HG03571 (cell line): Measurements from ENCODE around the gene TMEM132D.

Source experiments
- ATAC-seq: cut with Tn5 transposase; IDR thresholded peaks from one replicate; pipeline ENCODE4 v1.9.1; 2021; ENCODE audit not compliant: unreplicated experiment

The TMEM132D gene

GRCh38 chr12:129379076-129379804 lies 524.6 kb downstream of the TMEM132D start:
- no peak for ATAC-seq

DNA sequence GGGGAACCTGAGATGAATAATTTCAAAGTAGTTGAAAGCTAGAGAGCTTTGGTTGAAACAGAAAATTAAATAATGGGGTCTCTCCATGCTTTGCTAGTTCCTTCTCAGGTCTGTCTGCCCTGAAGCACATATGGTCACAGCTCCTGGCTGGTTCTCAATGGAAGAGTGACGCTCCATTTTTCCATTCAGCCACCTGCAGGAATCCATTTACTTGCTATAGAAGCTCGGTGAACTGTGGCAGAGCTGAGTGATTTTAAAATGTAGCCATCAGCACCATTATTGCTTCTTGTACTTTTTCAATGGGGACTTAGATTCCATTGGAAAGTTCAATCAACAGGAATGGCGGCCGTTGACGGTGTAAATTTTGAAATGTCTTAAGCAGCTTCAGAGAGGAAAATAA lies 525.3 kb downstream of the TMEM132D start:
- no peak for ATAC-seq

GRCh38 chr12:129373746-129374145 lies 530.1 kb downstream of the TMEM132D start:
- no peak for ATAC-seq

GRCh38 chr12:129372876-129373275 lies 530.9 kb downstream of the TMEM132D start:
- no peak for ATAC-seq

- ATAC-seq, result no peak
Observed at GRCh38 chr12:129372348-129372747, 531.5 kb downstream of the TMEM132D start.

DNA sequence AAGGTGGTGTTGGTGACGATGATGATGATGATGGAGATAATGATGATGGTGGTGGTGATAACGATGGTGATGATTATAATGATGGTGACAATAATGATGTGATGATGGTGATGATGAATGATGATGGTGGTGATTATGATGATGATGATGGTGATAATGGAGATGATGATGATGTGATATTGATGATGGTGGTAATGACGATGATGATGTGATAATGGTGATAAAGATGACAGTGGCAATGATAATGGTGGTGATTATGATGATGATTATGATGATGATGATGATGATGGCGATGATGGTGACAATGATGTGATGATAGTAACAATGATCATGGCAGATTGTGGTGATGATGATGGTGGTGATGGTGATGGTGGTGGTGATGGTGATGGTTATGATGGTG lies 532.6 kb downstream of the TMEM132D start:
- ATAC-seq, result no peak

GRCh38 chr12:129366656-129367055 lies 537.2 kb downstream of the TMEM132D start:
- ATAC-seq, result no peak

DNA sequence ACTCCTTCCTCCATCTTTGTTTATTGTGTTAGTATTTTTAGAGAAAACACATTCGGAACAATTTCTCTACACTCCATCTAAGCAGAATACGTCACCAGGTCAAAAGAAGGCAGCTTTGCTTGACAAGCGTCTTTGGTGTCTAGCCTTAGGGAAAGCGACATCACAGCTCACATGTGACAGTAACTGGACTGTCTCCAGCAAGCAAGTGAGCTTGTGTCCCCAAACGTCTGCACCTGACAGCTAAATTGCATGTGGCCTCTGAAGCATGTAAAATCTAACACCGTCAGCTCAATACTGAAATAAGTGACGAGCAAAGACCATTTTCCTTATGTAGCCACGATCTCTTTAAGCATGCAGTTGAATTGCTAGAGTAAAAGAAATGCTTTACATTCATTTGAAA lies 540.8 kb downstream of the TMEM132D start:
- ATAC-seq, result no peak

- ATAC-seq, result no peak
Observed at GRCh38 chr12:129357233-129357632, 546.6 kb downstream of the TMEM132D start.

GRCh38 chr12:129351481-129351880 lies 552.3 kb downstream of the TMEM132D start:
- no peak for ATAC-seq

- ATAC-seq, result no peak
Observed at GRCh38 chr12:129339336-129339735, 564.5 kb downstream of the TMEM132D start.

DNA sequence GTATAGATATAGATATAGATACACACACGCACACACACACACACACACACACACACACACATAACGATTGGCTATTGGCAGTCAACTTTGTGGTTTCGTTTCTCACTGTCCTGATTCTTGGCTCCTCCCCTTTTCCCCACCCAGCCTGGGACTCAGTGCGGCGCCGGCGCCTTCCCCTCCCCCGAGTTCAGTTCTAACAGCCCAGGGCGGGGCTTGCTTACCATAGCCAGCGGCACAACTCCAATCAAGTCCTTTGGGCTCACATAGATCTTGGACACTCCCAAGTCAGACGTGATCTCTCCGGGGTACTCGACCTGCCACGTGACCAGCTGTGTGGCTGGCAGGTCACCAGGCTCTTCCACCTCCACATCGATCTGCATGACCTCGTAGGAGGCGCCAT lies 566.4 kb downstream of the TMEM132D start:
- no peak for ATAC-seq

DNA sequence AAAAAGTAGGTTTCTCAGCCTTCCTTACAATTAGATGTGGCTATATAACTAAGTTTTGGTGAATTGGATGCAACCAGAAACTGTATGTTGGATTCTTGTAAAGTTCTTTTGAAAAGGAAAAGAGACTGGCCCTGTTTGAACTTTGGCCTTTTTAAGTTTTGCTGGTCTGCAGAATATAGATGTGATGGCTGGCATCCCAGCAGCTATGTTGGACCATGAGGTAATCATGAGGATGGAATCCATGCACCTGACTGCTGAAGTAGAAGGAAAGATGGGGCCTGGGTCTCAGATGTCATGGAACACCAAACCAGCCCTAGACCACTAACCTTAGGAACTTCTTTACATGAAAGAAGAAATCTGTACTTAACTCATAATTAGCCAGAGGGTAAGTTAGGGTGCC lies 568.1 kb downstream of the TMEM132D start:
- ATAC-seq, result no peak

DNA sequence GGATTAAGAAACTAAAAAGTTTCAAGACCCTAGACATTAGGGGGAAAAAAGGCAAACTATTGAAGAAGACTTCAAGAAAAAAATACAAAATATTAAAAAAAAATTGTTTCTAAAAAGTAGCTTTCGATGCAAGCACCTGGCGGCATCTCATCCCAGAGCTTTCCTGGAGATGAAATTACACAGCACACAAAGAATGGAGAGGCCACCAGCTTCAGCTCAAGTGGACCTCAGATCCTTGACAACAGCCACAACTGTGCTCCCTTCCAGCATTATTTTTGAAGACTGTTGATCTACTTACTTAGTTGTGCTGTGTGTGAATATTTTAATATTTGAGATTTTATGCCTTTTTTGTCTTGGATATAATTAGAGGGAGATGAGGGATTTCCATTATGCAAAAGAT lies 571.5 kb downstream of the TMEM132D start:
- no peak for ATAC-seq

DNA sequence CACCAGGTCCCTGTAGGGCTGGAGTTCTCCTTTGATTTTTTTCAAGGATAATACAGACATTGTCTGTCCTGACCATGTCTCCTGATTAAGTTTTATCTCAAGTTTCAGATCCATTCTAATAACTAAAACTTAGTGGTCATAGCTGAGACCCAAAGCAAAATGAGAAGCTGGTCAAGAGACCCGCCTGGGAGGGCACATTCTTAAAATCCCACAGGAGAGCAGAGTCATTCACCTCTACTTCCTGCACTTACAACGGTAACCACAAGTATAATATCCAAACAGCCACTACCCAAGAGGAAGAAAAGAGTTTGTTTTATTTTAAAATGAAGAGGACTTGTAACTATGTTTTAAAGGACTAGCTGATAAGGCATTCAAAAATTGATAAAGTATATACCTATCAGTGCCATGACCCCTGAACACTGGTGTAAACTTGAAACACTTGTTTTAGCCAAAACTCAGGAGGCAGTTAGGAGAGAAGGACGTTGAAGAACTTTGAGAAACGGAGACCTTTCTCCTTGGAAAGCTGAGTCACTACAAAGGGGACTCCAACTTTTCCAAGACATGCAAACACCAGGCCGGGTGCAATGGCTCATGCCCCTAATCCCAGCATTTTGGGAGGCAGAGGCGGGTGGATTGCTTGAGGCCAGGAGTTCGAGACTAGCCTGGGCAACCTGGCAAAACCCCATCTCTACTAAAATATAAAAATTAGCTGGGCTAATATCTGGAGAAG lies 572.3 kb downstream of the TMEM132D start:
- ATAC-seq, result no peak

DNA sequence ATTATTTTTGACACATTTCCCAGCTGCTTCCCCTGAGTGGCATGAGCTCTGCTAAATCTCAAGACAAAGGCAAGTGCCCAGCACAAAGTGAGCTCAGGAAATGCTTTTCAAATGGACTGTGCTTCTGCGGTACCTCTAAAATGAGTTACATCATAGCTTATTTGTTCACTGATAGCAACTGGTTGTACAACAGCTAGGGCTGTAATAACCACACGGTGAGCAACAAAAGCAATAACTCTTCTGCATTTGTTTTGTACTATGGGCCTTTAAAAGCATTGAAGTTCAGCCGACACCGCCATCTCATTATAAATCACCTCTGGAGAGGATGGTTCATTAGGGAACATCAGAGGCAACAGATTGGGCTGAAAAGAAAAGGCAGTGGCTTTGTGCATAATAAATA lies 575.6 kb downstream of the TMEM132D start:
- no peak for ATAC-seq

- ATAC-seq, result no peak
Observed at GRCh38 chr12:129325566-129325965, 578.3 kb downstream of the TMEM132D start.

GRCh38 chr12:129312048-129312447 lies 591.8 kb downstream of the TMEM132D start:
- ATAC-seq, result no peak

- ATAC-seq, result no peak
Observed at GRCh38 chr12:129310346-129310745, 593.5 kb downstream of the TMEM132D start.

- ATAC-seq, result no peak
Observed at GRCh38 chr12:129305851-129306250, 598.0 kb downstream of the TMEM132D start.

GRCh38 chr12:129304529-129304928 lies 599.3 kb downstream of the TMEM132D start:
- no peak for ATAC-seq

GRCh38 chr12:129300011-129300410 lies 603.8 kb downstream of the TMEM132D start:
- ATAC-seq, result no peak

GRCh38 chr12:129298921-129299320 lies 604.9 kb downstream of the TMEM132D start:
- no peak for ATAC-seq
